GM12873 (cell line): ENCODE data around the gene PLXNA4.

Source experiments
- CTCF ChIP-seq: IDR thresholded peaks from 2 replicates; pipeline ENCODE4 v1.5.1; 2012; ENCODE audit warnings: low read depth, mild to moderate bottlenecking, moderate library complexity, low read length, control low read depth; ENCODE audit not compliant: insufficient read depth; ENCODE audit errors: missing control alignments

Gene PLXNA4

DNA sequence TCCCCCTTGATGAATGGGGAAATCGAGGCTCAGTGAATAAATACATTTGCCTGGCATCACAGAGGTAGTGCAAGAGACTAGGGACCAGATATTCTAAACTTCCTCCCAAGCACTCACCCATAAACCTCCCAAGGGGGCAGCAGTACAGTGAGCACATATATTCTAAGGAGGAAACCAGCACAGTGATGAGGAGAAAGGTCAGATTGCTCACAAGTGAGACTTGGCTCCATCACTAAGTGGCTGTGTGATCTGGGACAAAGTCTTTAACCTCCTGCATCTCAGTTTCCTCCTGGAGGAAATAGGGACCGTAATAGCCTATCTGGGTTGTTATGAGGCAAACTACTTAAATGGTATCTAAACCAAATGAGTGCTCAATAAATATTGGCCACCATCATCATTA lies 4.3 kb downstream of the PLXNA4 start:
- TF ChIP-seq CTCF, result no peak

- no peak for TF ChIP-seq CTCF
Measured at GRCh38 chr7:132569884-132570614, 6.2 kb downstream of the PLXNA4 start.

GRCh38 chr7:132568962-132569361 lies 7.3 kb downstream of the PLXNA4 start:
- TF ChIP-seq CTCF, result no peak

GRCh38 chr7:132565885-132566284 lies 10.4 kb downstream of the PLXNA4 start:
- TF ChIP-seq CTCF, result no peak

- no peak for TF ChIP-seq CTCF
Measured at GRCh38 chr7:132565441-132565840, 10.8 kb downstream of the PLXNA4 start.

- TF ChIP-seq CTCF, result no peak
Measured at GRCh38 chr7:132564849-132565248, 11.4 kb downstream of the PLXNA4 start.

DNA sequence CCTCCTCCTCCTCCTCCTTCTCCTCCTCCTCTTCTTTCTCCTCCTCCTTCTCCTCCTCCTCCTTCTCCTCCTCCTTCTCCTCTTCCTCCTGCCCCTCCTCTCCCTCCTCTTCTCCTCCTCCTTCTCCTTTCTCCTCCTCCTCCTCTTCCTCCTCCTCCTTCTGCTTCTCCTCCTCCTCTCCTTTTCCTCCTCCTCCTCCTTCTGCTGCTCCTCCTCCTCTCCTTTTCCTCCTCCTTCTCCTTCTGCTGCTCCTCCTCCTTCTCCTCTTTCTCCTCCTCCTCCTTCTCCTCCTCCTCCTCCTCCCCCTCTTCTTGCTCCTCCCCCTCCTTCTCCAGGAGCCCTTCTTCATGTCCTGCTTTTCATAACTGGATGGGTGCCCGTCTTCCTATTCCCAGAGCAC lies 12.2 kb downstream of the PLXNA4 start:
- TF ChIP-seq CTCF, result no peak
